Spleen (tissue), 7 donors: ENCODE data around the gene ERBB4.

Experiments
- POLR2A ChIP-seq, 3 donors: fragments of 450-650 bp; IDR thresholded peaks; one replicate each; pipeline ENCODE4 v1.5.1; 2017; ENCODE audit warnings: antibody characterized with exemption in 3 of 3, mild to moderate bottlenecking in 1 of 3
- POLR2AphosphoS5 ChIP-seq, 3 donors: sonication (generic); formaldehyde crosslinking; IDR thresholded peaks; one replicate each; pipeline ENCODE4 v1.5.1; 2017; ENCODE audit warnings: antibody characterized with exemption in 3 of 3
- TF ChIP-seq, protein P1 (sequence below), 11 experiments: fragments of 200-600 bp in 7 of 11; fragments of 450-650 bp in 4 of 11; sonication (generic) in 4 of 11; IDR thresholded peaks in 8 of 11; conservative IDR thresholded peaks in 3 of 11; 1 replicate in 7 of 11; 2 replicates in 4 of 11; pipeline versions ENCODE4 v1.4.0 to v1.8.0; 2016 to 2021; ENCODE audit warnings: antibody characterized with exemption in 11 of 11, inconsistent platforms in 4 of 11, mild to moderate bottlenecking in 1 of 11
- donor health status: DM: no; HTN: no; CAD: no; lungs with moderate emphysema.
- donor health status: DM: no; HTN: no; CAD: no.
- donor health status: DM: no; HTN: no; CAD: no.

DNA sequence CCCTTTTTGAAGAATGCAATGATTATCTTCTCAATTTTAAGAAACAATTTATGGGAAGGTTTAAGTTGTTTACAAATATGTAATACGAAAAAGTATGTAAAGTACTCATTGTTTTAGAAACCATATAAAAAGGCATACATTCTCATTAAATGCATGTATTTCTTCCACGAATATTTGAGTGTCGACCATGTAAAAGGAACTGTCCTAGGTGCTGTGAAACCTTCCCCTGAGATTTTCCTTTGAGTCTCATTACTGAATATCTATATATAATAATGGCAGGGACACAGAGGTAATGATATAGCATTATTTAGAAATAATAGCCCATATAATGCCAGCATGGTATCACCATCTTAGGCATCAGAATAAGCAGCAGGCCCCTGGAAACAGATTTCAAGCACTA lies 239.3 kb downstream of the ERBB4 start:
- TF ChIP-seq, protein P1, sequence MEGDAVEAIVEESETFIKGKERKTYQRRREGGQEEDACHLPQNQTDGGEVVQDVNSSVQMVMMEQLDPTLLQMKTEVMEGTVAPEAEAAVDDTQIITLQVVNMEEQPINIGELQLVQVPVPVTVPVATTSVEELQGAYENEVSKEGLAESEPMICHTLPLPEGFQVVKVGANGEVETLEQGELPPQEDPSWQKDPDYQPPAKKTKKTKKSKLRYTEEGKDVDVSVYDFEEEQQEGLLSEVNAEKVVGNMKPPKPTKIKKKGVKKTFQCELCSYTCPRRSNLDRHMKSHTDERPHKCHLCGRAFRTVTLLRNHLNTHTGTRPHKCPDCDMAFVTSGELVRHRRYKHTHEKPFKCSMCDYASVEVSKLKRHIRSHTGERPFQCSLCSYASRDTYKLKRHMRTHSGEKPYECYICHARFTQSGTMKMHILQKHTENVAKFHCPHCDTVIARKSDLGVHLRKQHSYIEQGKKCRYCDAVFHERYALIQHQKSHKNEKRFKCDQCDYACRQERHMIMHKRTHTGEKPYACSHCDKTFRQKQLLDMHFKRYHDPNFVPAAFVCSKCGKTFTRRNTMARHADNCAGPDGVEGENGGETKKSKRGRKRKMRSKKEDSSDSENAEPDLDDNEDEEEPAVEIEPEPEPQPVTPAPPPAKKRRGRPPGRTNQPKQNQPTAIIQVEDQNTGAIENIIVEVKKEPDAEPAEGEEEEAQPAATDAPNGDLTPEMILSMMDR (IDR thresholded peaks at IDR 0.05 in 8 of 11, conservative IDR thresholded peaks at IDR 0.05 in 3 of 11) = no peak
- TF ChIP-seq POLR2AphosphoS5 (IDR thresholded peaks at IDR 0.05) = no peak
- no peak for TF ChIP-seq POLR2A (IDR thresholded peaks at IDR 0.05)
